Neural progenitor cell (in vitro differentiated cells): Measurements from ENCODE around the gene CBFA2T3.

Source experiments
- EZH2phosphoT487 ChIP-seq: fragments of 200-600 bp; sonication (generic); IDR thresholded peaks from 2 replicates; pipeline ENCODE4 v1.6.1; 2017; ENCODE audit warnings: antibody characterized with exemption
- TF ChIP-seq, protein P1 (sequence below): fragments of 200-600 bp; sonication (generic); IDR thresholded peaks from 2 replicates; pipeline ENCODE4 v1.5.1; 2017; ENCODE audit warnings: antibody characterized with exemption, mild to moderate bottlenecking

- TF ChIP-seq EZH2phosphoT487 = no peak
- TF ChIP-seq, protein P1, sequence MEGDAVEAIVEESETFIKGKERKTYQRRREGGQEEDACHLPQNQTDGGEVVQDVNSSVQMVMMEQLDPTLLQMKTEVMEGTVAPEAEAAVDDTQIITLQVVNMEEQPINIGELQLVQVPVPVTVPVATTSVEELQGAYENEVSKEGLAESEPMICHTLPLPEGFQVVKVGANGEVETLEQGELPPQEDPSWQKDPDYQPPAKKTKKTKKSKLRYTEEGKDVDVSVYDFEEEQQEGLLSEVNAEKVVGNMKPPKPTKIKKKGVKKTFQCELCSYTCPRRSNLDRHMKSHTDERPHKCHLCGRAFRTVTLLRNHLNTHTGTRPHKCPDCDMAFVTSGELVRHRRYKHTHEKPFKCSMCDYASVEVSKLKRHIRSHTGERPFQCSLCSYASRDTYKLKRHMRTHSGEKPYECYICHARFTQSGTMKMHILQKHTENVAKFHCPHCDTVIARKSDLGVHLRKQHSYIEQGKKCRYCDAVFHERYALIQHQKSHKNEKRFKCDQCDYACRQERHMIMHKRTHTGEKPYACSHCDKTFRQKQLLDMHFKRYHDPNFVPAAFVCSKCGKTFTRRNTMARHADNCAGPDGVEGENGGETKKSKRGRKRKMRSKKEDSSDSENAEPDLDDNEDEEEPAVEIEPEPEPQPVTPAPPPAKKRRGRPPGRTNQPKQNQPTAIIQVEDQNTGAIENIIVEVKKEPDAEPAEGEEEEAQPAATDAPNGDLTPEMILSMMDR = no peak
Observed at GRCh38 chr16:88965411-88965810, 11.6 kb downstream of the CBFA2T3 start.
